A549 (cell line): ENCODE data around the gene P2RY14. TPM values are rescaled to one million over a fixed set of nuclear protein-coding genes. Genes with fewer than 3 reads are reported as not detected.

Experiments used
- ATAC-seq, 2 experiments: fragments of 200-7000 bp in 1 of 2; fragments of >200 bp in 1 of 2; cut with Nextera tagmentation in 1 of 2; cut with Tn5 transposase in 1 of 2; 3 replicates each; pipeline versions ENCODE4 v1.8.0 to v1.9.1; 2018 to 2020; ENCODE audit warnings: mild to moderate bottlenecking in 1 of 2, moderate library complexity in 1 of 2
- CTCF ChIA-PET: fragments of 300-600 bp; sonication (Branson Sonifier 250); formaldehyde crosslinking; extraction: SDS; loops from one replicate; lab custom pipeline; 2021; ENCODE audit warnings: antibody characterized with exemption, inconsistent platforms; lab: Yijun Ruan, JAX
- POLR2A ChIA-PET: fragments of 350-600 bp; formaldehyde crosslinking; extraction: SDS; loops from one replicate; lab custom pipeline; 2021; ENCODE audit warnings: antibody characterized with exemption, inconsistent platforms; lab: Yijun Ruan, JAX
- DNase-seq, 2 experiments: peaks; one replicate each; pipeline versions ENCODE4 v3.0.0 to v3.0.0-alpha.2; 2011 to 2016; ENCODE audit warnings: low read depth in 1 of 2, low spot score in 1 of 2
- FAIRE-seq: peaks from 2 replicates; lab custom pipeline; 2011; peaks lifted over from hg19 to GRCh38; lab: Jason Lieb, UNC
- H3K27ac ChIP-seq, 2 experiments: fragments of >200 bp; sonication (Bioruptor Twin); formaldehyde crosslinking; 3 replicates each; pipeline ENCODE4 v1.5.1; 2016 to 2017
- H3K4me1 ChIP-seq: fragments of >200 bp; sonication (Bioruptor Twin); formaldehyde crosslinking; 3 replicates; pipeline ENCODE4 v1.6.1; 2016
- H3K4me2 ChIP-seq: fragments of >200 bp; sonication (Bioruptor Twin); formaldehyde crosslinking; 3 replicates; pipeline ENCODE4 v1.6.1; 2016
- H3K4me3 ChIP-seq: fragments of >200 bp; sonication (Bioruptor Twin); formaldehyde crosslinking; 3 replicates; pipeline ENCODE4 v1.5.1; 2016
- H3K9me3 ChIP-seq: fragments of >200 bp; sonication (Bioruptor Twin); formaldehyde crosslinking; 3 replicates; pipeline ENCODE4 v1.6.1; 2016
- CHD4 ChIP-seq: fragments of 200-600 bp; sonication (generic); IDR thresholded peaks from 2 replicates; pipeline ENCODE4 v1.6.1; 2016; ENCODE audit warnings: antibody characterized with exemption, mild to moderate bottlenecking, borderline replicate concordance
- CTCF ChIP-seq: fragments of >200 bp; sonication (Bioruptor Twin); formaldehyde crosslinking; IDR thresholded peaks from 3 replicates; pipeline ENCODE4 v1.5.1; 2016
- GATA3 ChIP-seq: IDR thresholded peaks from 2 replicates; pipeline ENCODE4 v1.6.1; 2012; ENCODE audit warnings: borderline replicate concordance
- HES2 ChIP-seq: fragments of >200 bp; sonication (Bioruptor Twin); formaldehyde crosslinking; IDR thresholded peaks from 2 replicates; pipeline ENCODE4 v1.6.1; 2016
- HEYL ChIP-seq: fragments of 250-450 bp; sonication (Bioruptor Pico); IDR thresholded peaks from 2 replicates; pipeline ENCODE4 v1.8.0; 2021; ENCODE audit warnings: mild to moderate bottlenecking, moderate library complexity
- HMGXB4 ChIP-seq: fragments of 250-450 bp; sonication (Bioruptor Pico); IDR thresholded peaks from 2 replicates; pipeline ENCODE4 v1.5.0; 2021; ENCODE audit warnings: mild to moderate bottlenecking, moderate library complexity, borderline replicate concordance
- JUN ChIP-seq, 2 experiments: fragments of >200 bp; sonication (Bioruptor Twin); formaldehyde crosslinking; IDR thresholded peaks; 2 replicates in 1 of 2; 3 replicates in 1 of 2; pipeline ENCODE4 v1.6.1; 2016 to 2017
- JUNB ChIP-seq: fragments of >200 bp; sonication (Bioruptor Twin); formaldehyde crosslinking; IDR thresholded peaks from 2 replicates; pipeline ENCODE4 v1.6.1; 2016
- MAFK ChIP-seq: fragments of 450-650 bp; IDR thresholded peaks from 2 replicates; pipeline ENCODE4 v1.6.1; 2014; ENCODE audit not compliant: partially characterized antibody
- NFE2L2 ChIP-seq: fragments of 150-350 bp; conservative IDR thresholded peaks from 2 replicates; pipeline ENCODE4 v1.6.1; 2014; ENCODE audit warnings: low read length
- NR3C1 ChIP-seq: fragments of >200 bp; sonication (Bioruptor Twin); formaldehyde crosslinking; IDR thresholded peaks from 3 replicates; pipeline ENCODE4 v1.6.1; 2017
- POLR2A ChIP-seq: IDR thresholded peaks from 2 replicates; pipeline ENCODE4 v1.6.1; 2012; ENCODE audit warnings: mild to moderate bottlenecking, low read length
- RARB ChIP-seq: fragments of 250-450 bp; sonication (Bioruptor Pico); IDR thresholded peaks from 2 replicates; pipeline ENCODE4 v1.8.0; 2021; ENCODE audit warnings: mild to moderate bottlenecking, moderate library complexity
- SREBF2 ChIP-seq: fragments of 450-650 bp; IDR thresholded peaks from 2 replicates; pipeline ENCODE4 v1.6.1; 2014; ENCODE audit warnings: mild to moderate bottlenecking, moderate library complexity
- TFCP2L1 ChIP-seq: fragments of 250-450 bp; sonication (Bioruptor Pico); IDR thresholded peaks from 2 replicates; pipeline ENCODE4 v1.5.0; 2021; ENCODE audit warnings: mild to moderate bottlenecking
- USF2 ChIP-seq: fragments of 450-650 bp; IDR thresholded peaks from 2 replicates; pipeline ENCODE4 v1.6.1; 2014; ENCODE audit warnings: antibody characterized with exemption
- WGBS: methylation state at CpG from one replicate; pipeline ENCODE4 v1.1.6; 2017; ENCODE audit errors: missing lambda C conversion rate; 5-methylcytosine and 5-hydroxymethylcytosine counted together
- polyA plus RNA-seq, 4 experiments: library from polyadenylated mRNA; depleted of rRNA in 3 of 4; stranded (reverse); fragments of >200 nt; fragmentation: RNase III in 1 of 4; extraction: RNeasy Plus Mini Kit Qiagen cat#74134 plus additional on column Dnase treatment in 1 of 4; gene quantifications; 2 replicates in 3 of 4; 3 replicates in 1 of 4; pipeline ENCODE4 v1.2.3, GENCODE V29; 2011 to 2017
- TF ChIP-seq, protein P1 (sequence below): fragments of 150-350 bp; IDR thresholded peaks from 2 replicates; pipeline ENCODE4 v1.6.1; 2014; ENCODE audit warnings: low read depth, mild to moderate bottlenecking, low read length

P2RY14 gene
- polyA plus RNA-seq, 2 of the 4 experiments (the other 2 are of a cell fraction), result not detected

DNA sequence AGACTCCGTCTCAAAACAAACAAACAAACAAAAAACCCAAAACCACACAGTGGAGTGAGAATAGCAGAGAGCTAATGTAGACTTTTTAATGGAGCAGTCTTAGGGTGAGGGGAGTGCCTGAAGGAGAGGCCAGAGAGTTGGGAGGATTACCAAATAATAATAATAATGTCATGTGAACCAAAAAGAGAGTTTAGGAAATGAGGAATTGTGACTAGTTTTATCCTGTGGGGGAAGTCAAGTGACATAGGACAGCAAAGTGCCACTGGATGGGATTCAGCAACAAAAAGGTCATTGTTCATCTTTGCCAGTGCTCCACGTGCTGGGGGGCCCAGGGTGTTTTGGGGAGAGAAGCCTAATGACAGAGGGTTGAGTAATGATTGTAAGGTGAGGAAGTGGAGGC, 25.4 kb upstream of the P2RY14 start:
- no peak for FAIRE-seq
- 63% methylated on average over 2 of the region's 2 CpGs for WGBS
- Histone ChIP-seq H3K4me2 (no peak overlapping the region), H3K27ac (peak overlapping the region in 1 of 2 experiments; percentile 84; a peak in 3 of 6 replicates), H3K9me3 (no peaks in the 10 kb centered on the region), H3K4me1 (peaks cover 26% of the 10 kb centered on the region), H3K4me3 (no peak overlapping the region)
- DNase-seq, result no peak
- POLR2A ChIA-PET, result interaction anchor here (2.5 kb wide), 1 partner anchor 24 kb away, joined by 11 read pairs; no protein-coding TSS in a partner anchor
- CTCF ChIA-PET, result interaction anchor here (0.6 to 6.1 kb wide), 7 partner anchors 12 to 536 kb away, joined by 3 to 47 read pairs (median 3); no protein-coding TSS in a partner anchor
- no peak for ATAC-seq
- TF ChIP-seq NR3C1 (no peak), SREBF2 (no peak)
- TF ChIP-seq, protein P1, sequence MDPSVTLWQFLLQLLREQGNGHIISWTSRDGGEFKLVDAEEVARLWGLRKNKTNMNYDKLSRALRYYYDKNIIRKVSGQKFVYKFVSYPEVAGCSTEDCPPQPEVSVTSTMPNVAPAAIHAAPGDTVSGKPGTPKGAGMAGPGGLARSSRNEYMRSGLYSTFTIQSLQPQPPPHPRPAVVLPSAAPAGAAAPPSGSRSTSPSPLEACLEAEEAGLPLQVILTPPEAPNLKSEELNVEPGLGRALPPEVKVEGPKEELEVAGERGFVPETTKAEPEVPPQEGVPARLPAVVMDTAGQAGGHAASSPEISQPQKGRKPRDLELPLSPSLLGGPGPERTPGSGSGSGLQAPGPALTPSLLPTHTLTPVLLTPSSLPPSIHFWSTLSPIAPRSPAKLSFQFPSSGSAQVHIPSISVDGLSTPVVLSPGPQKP, result no peak

DNA sequence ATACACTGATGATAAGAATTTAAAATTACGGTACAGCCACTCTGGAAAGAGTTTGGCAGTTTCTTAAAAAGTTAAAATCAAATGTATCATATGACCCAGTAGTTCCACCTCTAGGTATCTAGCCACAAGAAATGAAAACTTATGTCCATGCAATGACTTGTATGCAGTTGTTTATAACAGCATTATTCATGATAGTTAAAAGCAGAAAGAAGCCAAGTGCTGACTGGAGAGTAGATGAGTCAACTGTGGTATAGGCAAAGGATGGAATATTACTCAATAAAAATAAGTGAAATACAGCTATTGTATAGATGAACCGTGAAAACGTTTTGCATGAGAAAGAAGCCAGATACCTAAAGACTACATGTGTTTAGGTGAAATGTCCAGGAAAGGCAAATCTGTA, 23.4 kb upstream of the P2RY14 start:
- Histone ChIP-seq H3K4me2 (no peak overlapping the region), H3K27ac (no peak overlapping the region), H3K9me3 (no peaks in the 10 kb centered on the region), H3K4me1 (peaks cover 21% of the 10 kb centered on the region), H3K4me3 (no peak overlapping the region)
- no peak for DNase-seq
- POLR2A ChIA-PET, result no interaction called here
- no peak for ATAC-seq
- 74% methylated on average over 3 of the region's 3 CpGs for WGBS
- TF ChIP-seq, protein P1, result no peak
- TF ChIP-seq TFCP2L1 (CRISPR knock-in tag) (no peak), JUNB (no peak), POLR2A (no peak), GATA3 (no peak)
- TF ChIP-seq, all 56 proteins: peak for 0
- FAIRE-seq, result no peak
- CTCF ChIA-PET, result interaction anchor here (2.4 kb wide), 1 partner anchor 26 kb away, joined by 12 read pairs; no protein-coding TSS in a partner anchor

DNA sequence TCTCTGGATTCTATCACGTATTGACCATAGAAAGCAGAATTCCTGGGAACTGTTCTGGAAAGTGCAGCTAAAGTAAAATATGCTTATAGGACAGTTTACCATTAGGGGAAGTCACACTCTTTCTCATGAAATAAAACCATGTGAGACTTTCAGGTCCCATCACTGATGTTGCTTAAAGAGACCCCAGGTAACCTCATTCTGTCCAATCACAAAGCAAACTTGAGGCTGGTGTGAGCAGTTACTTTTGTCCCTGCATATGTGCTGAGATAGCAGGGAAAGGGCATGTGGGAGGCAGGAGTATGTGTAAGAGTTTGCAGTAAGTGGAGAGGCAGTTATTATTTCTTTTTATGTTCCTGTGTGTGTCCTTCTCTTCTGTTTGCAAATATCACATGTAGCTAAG, 22.2 kb upstream of the P2RY14 start:
- ATAC-seq (no peak), DNase-seq (no peak), FAIRE-seq (no peak)
- H3K4me1 ChIP-seq, result peaks cover 14% of the 10 kb centered on the region
- TF ChIP-seq HMGXB4 (CRISPR knock-in tag) (no peak), NFE2L2 (no peak), MAFK (peak; percentile 25), RARB (CRISPR knock-in tag) (no peak)
- H3K4me3 ChIP-seq, result no peak overlapping the region
- H3K4me2 ChIP-seq, result no peak overlapping the region
- WGBS, result 86% methylated on average over 1 of the region's 1 CpG
- ChIA-PET POLR2A (no interaction called here), CTCF (interaction anchor here (0.6 to 2.4 kb wide), 7 partner anchors 10 to 618 kb away, joined by 3 to 12 read pairs (median 3); no protein-coding TSS in a partner anchor)
- H3K27ac ChIP-seq, result no peak overlapping the region
- H3K9me3 ChIP-seq, result no peaks in the 10 kb centered on the region

DNA sequence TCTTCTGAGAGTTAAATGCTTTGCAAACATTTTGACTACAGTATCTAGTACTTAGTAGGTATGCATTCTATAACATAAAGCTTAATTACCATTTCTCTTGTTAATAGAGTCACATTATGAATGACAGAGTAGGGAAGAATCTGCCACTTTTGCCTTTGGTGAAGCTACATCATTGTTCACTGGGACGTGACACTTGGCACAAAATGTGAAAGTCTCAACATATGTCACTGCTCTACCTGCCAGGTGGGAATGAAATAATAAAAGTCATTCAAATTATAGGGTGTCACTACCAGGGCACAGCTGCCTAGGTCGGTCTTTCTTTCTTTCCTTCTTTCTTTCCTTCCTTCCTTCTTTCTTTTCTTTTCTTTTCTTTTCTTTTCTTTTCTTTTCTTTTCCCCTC, 20.7 kb upstream of the P2RY14 start:
- 61% methylated on average over 2 of the region's 2 CpGs for WGBS
- no peak for DNase-seq
- no peaks in the 10 kb centered on the region for H3K4me1 ChIP-seq
- no peak for FAIRE-seq
- no peak for ATAC-seq
- no peak overlapping the region for H3K27ac ChIP-seq
- no peak overlapping the region for H3K4me2 ChIP-seq
- POLR2A ChIA-PET, result no interaction called here
- no peak overlapping the region for H3K4me3 ChIP-seq
- CTCF ChIA-PET, result interaction anchor here (0.9 to 2.6 kb wide), 6 partner anchors 8 to 540 kb away, joined by 3 to 7 read pairs (median 3); no protein-coding TSS in a partner anchor
- TF ChIP-seq HES2 (no peak), CHD4 (no peak), USF2 (no peak), JUNB (no peak), HEYL (no peak), CTCF (no peak), JUN (IDR thresholded peaks at IDR 0.05) (no peak)
- no peaks in the 10 kb centered on the region for H3K9me3 ChIP-seq
